GM21825 (cell line): Measurements from ENCODE around the gene VEGFD.
A peak's percentile ranks its signal among the peaks of the same experiment; 100 is the strongest.

ENCODE experiments used
- ATAC-seq: cut with Tn5 transposase; IDR thresholded peaks from one replicate; pipeline ENCODE4 v1.9.1; 2021; ENCODE audit warnings: mild to moderate bottlenecking, moderate library complexity; ENCODE audit not compliant: unreplicated experiment

The VEGFD gene

GRCh38 chrX:15366506-15367352, 17.5 kb downstream of the VEGFD start:
- no peak for ATAC-seq

- ATAC-seq = no peak
These were observed 24.5 kb downstream of the VEGFD start for GRCh38 chrX:15359701-15360100.

GRCh38 chrX:15358533-15358932, 25.7 kb downstream of the VEGFD start:
- ATAC-seq = no peak

- no peak for ATAC-seq
These were observed 27.8 kb downstream of the VEGFD start for GRCh38 chrX:15356444-15356843.

GRCh38 chrX:15350329-15350996, 33.8 kb downstream of the VEGFD start:
- ATAC-seq = no peak

GRCh38 chrX:15349046-15349445, 35.2 kb downstream of the VEGFD start:
- ATAC-seq = no peak

- ATAC-seq = no peak
These were observed 38.2 kb downstream of the VEGFD start for GRCh38 chrX:15345976-15346375.

GRCh38 chrX:15344106-15344505, 40.1 kb downstream of the VEGFD start:
- ATAC-seq = no peak

GRCh38 chrX:15343075-15343476, 41.1 kb downstream of the VEGFD start:
- ATAC-seq = no peak

GRCh38 chrX:15340867-15341266, 43.3 kb downstream of the VEGFD start:
- ATAC-seq = no peak

GRCh38 chrX:15336023-15336413, 48.2 kb downstream of the VEGFD start:
- ATAC-seq = no peak

- peak; percentile 99 for ATAC-seq
These were observed 48.8 kb downstream of the VEGFD start, which contains the start of gene PIGA for GRCh38 chrX:15335135-15336022. Gene PIGA, minus strand, starts transcription at chrX:15335523. Its CDS starts 3,593 bp downstream, at chrX:15331930.

- ATAC-seq = no peak
These were observed 49.7 kb downstream of the VEGFD start for GRCh38 chrX:15334561-15334960.

- ATAC-seq = no peak
These were observed 55.4 kb downstream of the VEGFD start for GRCh38 chrX:15328821-15329220.

GRCh38 chrX:15328131-15328530, 56.1 kb downstream of the VEGFD start:
- no peak for ATAC-seq

GRCh38 chrX:15322472-15322871, 61.7 kb downstream of the VEGFD start:
- ATAC-seq = no peak

- no peak for ATAC-seq
These were observed 62.1 kb downstream of the VEGFD start for GRCh38 chrX:15322072-15322471.

- no peak for ATAC-seq
These were observed 62.8 kb downstream of the VEGFD start for GRCh38 chrX:15321447-15321846.

- ATAC-seq = no peak
These were observed 63.9 kb downstream of the VEGFD start for GRCh38 chrX:15320297-15320696.

GRCh38 chrX:15319075-15319474, 65.1 kb downstream of the VEGFD start:
- ATAC-seq = no peak

GRCh38 chrX:15315509-15315908, 68.7 kb downstream of the VEGFD start, which contains the start of gene ASB11:
Gene ASB11, minus strand, starts transcription at chrX:15315640. Its CDS starts 35 bp downstream, at chrX:15315605.
- no peak for ATAC-seq
